Measurements from ENCODE around the gene FNIP2.

DNA sequence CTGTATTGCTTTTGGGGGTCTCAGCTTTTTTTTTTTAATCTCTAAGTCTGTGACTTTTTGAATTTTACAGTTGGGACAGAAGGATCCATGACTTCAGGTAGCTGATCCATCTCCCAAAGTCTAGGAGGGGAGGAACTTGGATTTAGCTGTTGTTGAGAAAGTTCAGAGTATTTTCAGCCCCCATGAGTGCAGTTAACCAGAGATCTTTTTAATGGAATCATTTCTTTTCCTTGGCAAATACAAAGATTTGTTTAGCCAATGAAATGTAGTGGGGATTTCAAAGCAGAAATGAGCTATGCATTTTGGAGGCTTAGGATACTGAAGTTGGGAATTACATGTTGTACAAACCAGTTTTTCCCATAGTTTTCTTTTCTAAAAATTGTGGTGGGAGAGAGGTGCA lies 18.1 kb downstream of the FNIP2 start:
- TF ChIP-seq CTCF (IDR thresholded peaks at IDR 0.05; ENCODE audit: poor library complexity, severe bottlenecking): no peak
- no peak for TF ChIP-seq EZH2 (IDR thresholded peaks at IDR 0.05; ENCODE audit: borderline replicate concordance, insufficient read depth, low read length, poor library complexity, severe bottlenecking)
- TF ChIP-seq, protein P1, sequence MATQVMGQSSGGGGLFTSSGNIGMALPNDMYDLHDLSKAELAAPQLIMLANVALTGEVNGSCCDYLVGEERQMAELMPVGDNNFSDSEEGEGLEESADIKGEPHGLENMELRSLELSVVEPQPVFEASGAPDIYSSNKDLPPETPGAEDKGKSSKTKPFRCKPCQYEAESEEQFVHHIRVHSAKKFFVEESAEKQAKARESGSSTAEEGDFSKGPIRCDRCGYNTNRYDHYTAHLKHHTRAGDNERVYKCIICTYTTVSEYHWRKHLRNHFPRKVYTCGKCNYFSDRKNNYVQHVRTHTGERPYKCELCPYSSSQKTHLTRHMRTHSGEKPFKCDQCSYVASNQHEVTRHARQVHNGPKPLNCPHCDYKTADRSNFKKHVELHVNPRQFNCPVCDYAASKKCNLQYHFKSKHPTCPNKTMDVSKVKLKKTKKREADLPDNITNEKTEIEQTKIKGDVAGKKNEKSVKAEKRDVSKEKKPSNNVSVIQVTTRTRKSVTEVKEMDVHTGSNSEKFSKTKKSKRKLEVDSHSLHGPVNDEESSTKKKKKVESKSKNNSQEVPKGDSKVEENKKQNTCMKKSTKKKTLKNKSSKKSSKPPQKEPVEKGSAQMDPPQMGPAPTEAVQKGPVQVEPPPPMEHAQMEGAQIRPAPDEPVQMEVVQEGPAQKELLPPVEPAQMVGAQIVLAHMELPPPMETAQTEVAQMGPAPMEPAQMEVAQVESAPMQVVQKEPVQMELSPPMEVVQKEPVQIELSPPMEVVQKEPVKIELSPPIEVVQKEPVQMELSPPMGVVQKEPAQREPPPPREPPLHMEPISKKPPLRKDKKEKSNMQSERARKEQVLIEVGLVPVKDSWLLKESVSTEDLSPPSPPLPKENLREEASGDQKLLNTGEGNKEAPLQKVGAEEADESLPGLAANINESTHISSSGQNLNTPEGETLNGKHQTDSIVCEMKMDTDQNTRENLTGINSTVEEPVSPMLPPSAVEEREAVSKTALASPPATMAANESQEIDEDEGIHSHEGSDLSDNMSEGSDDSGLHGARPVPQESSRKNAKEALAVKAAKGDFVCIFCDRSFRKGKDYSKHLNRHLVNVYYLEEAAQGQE (IDR thresholded peaks at IDR 0.05; ENCODE audit: borderline replicate concordance): no peak
- TF ChIP-seq MXI1 (conservative IDR thresholded peaks at IDR 0.05; ENCODE audit: poor library complexity, severe bottlenecking): no peak
- no peak for TF ChIP-seq EP300 (conservative IDR thresholded peaks at IDR 0.05; ENCODE audit: poor library complexity, severe bottlenecking)
- TF ChIP-seq TAF1 (IDR thresholded peaks at IDR 0.05; ENCODE audit: low read depth): no peak
- TF ChIP-seq RAD21 (conservative IDR thresholded peaks at IDR 0.05): no peak
- no peak for TF ChIP-seq POLR2AphosphoS5 (IDR thresholded peaks at IDR 0.05)
- TF ChIP-seq SMC3 (conservative IDR thresholded peaks at IDR 0.05; ENCODE audit: poor library complexity): no peak

Measured in neural cell (in vitro differentiated cells).